RPMI7951 (cell line): ENCODE measurements around the gene NEURL1. TPM values are rescaled to one million over a fixed set of nuclear protein-coding genes. Genes with fewer than 3 reads are reported as not detected.

Source experiments
- DNase-seq: peaks from one replicate; pipeline ENCODE4 v3.0.0-alpha.2; 2012; ENCODE audit warnings: low read depth
- total RNA-seq: library from RNA; depleted of rRNA; stranded (reverse); fragments of >200 nt; shearing (Covaris generic); gene quantifications from 2 replicates; pipeline ENCODE4 v1.2.3, GENCODE V29; 2014

Gene NEURL1
- total RNA-seq, 1 experiment from 2014 or later = not detected

- DNase-seq = no peak
Observed at GRCh38 chr10:103582331-103583123, 89.0 kb downstream of the NEURL1 start.

- no peak for DNase-seq
Observed at GRCh38 chr10:103583871-103584215, 90.3 kb downstream of the NEURL1 start.

GRCh38 chr10:103584216-103585010, 90.9 kb downstream of the NEURL1 start:
- no peak for DNase-seq

GRCh38 chr10:103585011-103585405, 91.5 kb downstream of the NEURL1 start:
- DNase-seq = no peak

GRCh38 chr10:103587073-103587472, 93.6 kb downstream of the NEURL1 start:
- no peak for DNase-seq

GRCh38 chr10:103589074-103589630, 95.6 kb downstream of the NEURL1 start:
- no peak for DNase-seq

GRCh38 chr10:103590060-103590459, 96.6 kb downstream of the NEURL1 start:
- DNase-seq = no peak

- no peak for DNase-seq
Observed at GRCh38 chr10:103590744-103591291, 97.3 kb downstream of the NEURL1 start.

- peak; percentile 29 for DNase-seq
Observed at GRCh38 chr10:103592186-103593021, 98.9 kb downstream of the NEURL1 start.

GRCh38 chr10:103593022-103593570, 99.6 kb downstream of the NEURL1 start:
- DNase-seq = no peak

GRCh38 chr10:103595933-103596726, 102.6 kb downstream of the NEURL1 start:
- no peak for DNase-seq

- DNase-seq = no peak
Observed at GRCh38 chr10:103597003-103597402, 103.5 kb downstream of the NEURL1 start.

GRCh38 chr10:103598654-103599115, 105.2 kb downstream of the NEURL1 start:
- peak; percentile 54 for DNase-seq

- no peak for DNase-seq
Observed at GRCh38 chr10:103599211-103599610, 105.7 kb downstream of the NEURL1 start.

- DNase-seq = no peak
Observed at GRCh38 chr10:103599907-103600306, 106.4 kb downstream of the NEURL1 start.

GRCh38 chr10:103600325-103600724, 106.8 kb downstream of the NEURL1 start:
- no peak for DNase-seq

GRCh38 chr10:103600956-103601569, 107.6 kb downstream of the NEURL1 start:
- DNase-seq = no peak

- no peak for DNase-seq
Observed at GRCh38 chr10:103602028-103602851, 108.7 kb downstream of the NEURL1 start.

GRCh38 chr10:103602852-103603155, 109.3 kb downstream of the NEURL1 start:
- DNase-seq = no peak
